Kidney glomerular epithelial cell (primary cell): ENCODE measurements around the gene RALB.
A peak's percentile ranks its signal among the peaks of the same experiment; 100 is the strongest.
"Not testable (repeated sequence)": the region's sequence is repeated elsewhere in the genome, so short reads cannot be mapped to it uniquely, and the experiment has no call there.

Experiments
- DNase-seq: peaks from one replicate; lab custom pipeline; 2025; lab: John Stamatoyannopoulos, UW

Gene RALB

DNA sequence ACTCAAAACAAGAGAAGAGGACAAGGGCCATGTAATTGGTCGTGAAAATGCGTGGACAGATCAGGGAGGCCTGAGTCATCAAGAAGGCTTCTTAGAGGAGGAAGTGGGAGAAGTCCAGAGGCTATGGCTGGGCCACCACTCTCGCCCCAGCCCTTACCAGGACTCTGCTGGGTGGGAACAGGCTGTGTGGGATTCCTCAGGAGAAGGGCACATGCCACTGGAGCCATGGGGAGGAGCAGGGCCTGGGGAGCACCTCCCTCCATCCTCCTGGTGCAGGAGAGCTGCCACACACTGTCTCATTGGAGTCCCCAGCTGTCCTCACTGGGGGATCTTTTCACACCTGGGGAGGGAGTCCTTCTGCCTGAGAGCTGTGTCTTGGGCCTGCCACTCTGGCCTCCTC is 9.4 kb upstream of the RALB start:
- DNase-seq, result no peak

DNA sequence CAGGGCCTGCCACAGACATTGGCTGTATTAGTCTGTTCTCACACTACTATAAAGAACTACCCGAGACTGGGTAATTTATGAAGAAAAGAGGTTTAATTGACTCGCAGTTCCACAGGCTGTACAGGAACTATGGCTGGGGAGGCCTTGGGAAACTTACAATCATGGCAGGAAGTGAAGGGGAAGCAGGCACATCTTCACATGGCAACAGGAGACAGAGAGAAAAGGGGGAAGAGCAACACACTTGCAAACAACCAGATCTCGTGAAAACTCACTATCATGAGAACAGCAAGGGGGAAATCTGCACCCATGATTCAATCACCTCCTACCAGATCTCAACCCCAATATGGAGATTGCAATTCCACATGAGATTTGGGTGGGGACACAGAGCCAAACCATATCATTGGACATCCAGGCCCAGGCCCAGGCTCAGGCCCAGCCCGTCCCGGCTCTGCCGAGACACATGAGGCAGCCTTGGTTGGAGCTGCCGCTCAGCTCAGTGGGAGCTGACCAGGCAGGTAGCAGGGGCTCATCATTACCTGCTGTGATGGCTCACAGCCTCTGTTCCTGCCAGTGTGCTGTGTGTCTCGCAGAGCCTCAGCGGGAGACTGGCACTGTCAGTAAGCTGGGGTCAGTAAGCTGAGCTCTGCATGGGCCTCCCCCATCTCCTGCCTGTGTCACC is 8.6 kb upstream of the RALB start:
- no peak for DNase-seq

DNA sequence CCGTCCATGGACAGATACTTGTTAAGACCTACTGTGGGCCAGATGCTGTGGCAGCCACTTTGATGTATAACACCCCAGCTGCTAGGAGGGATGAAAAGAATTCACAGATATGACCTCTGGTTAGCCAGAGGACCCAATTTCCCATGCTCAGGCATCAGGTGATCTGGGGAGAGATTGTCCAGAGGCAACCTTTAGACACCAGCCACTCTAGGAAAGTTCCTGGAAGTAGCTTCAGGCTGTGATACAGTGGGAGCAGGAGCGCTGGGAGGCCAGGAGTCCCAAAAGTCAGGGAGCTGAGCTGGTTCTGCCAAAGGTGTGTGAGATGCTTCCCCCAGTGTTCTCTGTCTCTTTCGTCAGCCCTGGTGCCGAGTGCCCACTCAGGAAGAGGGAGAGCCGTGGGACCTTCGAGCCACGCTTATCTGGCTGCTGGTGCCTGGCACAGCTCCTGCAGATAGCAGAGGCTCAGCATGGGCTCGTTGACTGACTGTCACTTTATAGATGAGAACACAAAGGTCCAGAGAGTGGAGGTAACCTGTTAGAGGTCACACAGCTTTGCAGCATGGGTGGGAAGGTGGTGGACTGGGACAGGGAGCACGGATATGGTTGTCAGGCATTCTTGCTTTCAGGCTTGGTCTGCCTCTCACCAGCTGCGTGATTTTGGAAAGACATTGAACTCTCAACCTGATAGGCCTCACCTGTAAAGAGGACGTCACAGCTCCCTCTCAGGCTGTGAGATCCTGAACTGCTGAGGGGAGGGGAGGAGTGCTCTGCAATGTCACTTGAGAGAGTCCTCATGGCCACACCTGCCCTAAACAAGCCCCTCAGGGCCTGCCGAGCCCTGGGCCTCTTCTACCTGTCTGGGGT is 7.8 kb upstream of the RALB start:
- no peak for DNase-seq

DNA sequence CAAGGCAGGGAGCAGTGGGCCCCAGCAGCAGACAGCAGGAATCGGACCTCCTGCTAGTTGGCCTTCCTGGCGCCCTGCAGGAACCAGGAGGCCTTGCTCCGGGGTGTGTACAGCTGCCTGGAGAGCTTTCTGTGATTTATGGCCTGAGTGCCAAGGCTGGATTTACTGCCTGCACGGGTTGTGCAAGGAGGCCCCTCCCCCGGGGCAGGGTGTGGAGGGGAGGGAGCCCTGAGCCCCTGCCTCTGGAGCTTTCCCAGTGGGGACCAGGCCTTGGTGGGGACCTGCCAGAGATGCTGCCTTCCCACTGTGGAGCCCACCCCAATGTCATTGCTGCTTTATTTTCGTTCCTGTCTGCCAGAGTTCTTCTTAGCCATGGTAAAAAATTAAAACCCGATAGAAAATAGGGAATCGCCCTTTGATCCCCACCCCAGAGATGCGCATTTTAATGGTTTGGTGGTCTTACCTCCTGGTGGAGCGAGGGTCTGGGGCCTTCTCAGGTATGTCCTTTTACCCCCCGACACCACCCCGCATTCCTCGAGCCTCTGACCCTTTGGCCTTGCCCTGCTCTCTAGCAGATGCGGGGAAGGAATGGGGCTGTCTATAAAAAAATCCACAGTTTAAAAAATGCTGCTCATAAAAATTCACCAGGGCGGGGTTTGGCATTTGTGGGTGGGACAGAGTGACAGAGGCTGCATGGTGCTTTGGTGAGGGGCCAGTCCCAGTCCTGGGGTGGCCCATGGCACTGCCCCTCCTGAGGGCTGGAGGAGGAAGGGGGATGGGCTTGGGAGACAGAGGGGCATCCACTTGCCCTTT is 6.9 kb upstream of the RALB start:
- DNase-seq, result no peak

DNA sequence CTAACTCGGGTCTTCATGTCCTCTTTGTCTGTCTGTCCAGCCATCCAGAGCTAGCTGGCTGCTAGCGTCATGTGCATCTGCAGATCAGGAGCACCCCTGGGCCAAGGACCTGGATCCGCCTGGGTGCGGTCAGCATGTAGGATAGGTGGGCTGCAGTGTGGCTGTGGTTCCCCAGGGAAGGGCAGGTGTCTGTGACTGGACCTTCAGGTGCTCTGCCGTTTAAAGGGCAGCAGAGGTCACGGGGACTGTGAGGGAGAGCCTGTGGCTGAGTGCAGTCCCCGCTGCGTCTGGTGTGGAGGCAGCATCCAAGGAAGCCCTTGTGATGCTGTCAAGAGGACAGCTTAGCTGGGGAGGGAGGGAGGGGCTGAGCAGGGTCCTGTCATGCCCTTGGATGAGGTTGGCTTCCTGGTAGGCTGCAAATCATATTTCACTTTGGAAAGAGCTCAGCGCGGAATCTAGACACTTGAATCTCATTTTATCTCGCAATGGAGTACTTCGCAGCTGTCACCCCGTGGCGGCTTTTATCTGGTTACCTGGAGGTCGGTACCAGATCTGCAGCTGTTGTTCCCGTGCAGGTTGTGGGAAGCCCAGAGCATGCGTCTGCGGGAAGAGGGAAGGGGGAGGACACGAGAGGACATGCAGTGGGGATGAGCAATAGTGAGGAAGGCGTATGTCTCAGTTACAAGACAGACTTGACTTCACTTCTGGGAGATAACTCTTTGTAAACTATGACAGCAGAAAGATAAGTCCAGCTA is 5.9 kb upstream of the RALB start:
- DNase-seq, result no peak

DNA sequence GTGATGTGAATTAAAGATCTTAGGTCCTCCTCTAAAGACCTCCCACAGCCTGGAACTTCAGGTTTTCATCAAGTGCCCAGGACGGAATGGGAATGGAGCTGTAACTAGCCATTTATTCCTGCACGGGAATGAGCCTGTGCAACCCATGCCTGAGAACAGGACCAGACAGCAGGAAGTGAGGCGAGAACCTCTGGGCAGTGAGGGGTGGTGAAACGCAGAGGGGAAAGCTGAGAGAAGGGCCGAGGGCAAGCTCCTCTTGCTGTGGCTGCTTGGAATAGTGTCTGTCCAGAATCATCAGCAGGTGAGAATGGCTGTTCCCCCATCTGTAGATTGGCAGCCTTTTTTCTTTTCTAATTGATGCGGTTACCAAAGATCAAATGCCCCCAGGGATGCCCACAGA is 4.8 kb upstream of the RALB start:
- DNase-seq, result no peak

DNA sequence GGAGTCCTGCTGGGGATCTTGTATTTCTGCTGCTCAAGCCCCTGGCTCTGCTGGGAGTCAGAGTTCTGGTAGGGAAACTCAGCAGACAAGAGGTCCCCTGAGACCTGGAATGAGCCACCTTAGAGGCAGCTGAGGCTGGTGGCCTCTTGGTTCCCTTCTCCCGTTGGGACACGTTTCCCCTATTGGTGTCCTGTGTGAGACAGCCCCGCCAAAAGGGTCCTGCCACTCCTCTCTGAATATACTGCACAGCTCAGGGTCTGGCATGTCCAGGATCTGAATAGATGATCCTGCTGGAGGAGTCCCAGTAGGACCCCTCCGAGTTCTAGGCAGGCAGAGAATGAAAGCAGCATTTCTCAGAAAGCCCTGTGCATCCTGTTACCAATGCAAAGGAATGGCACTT is 2.0 kb upstream of the RALB start:
- no peak for DNase-seq

DNA sequence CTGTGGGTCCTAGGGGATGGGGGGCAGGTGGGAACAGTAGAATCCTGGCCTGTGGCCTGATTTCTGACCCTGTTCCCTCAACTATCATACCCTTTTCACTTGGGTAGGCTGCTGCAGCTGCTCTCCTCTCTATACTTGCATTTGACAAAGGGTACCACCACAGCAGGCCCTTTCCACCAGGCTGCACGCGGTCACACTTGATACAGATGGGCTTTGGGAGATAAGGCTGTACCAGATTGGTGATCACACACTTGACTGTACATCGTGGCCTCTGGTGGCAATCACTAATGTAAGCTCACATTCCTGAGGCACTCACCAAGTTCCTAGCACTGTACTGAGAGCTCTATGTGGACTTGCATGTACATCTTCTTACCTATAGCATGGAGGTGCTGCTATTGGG is 1.6 kb upstream of the RALB start:
- no peak for DNase-seq

DNA sequence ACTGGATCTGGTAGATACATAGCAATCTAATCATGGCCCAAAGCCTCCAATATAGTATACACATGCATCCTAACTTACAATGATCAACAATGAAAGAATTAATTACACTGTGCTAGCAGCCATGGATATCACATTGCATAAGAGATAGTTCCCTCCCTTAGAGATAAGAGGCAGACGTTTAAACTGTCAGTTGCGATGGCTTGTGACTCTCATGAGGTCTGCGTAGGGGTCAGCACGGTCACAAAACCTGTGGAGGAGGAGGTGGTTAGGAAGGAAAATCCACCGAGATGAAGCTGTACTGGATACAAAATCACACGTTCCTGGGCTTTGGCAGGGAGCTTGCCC is 800 bp upstream of the RALB start:
- DNase-seq, result no peak

DNA sequence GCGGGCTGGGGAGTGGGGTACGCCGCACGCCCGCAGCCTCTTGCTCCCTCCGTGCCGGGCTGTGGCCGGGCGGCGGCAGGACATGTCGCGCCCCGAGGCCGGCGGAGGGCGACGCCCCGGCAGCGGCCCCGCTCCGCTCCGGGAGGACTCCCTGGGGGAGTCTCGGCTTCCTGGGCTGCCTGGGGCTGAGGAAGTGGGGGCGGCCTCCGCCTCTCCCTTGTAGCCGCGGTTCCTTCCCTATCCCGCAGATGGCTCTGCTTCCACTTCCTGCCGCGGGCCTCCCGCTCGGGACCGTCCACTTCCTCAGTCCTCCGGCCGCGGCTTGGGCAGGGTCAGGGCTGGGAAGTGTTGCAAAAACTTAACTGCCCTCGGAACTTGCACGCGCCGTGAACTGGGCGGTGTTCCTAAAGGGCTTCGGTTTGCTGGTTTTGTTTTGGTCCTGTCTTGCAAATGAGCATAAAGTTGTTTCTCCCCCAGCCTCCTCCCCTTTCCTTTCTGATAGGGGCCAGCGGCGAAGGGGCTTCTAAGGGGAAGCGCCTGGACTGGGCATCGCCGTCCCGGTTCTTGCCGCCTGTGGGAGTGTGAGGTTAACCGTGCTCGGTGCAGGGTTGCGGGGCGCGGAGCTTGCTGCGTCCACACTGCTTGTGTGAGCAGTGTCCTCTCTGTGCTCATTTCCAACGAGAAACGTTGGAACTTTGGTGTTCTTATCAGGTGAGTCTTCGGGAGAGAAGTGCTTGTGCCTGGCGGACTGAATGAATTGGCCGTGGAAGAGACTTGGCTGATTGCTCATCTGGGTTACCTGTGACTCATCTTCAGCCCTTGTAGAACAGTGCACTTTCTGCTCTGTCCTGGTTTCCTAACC is 600 bp downstream of the RALB start:
- DNase-seq, result peak; percentile 64

DNA sequence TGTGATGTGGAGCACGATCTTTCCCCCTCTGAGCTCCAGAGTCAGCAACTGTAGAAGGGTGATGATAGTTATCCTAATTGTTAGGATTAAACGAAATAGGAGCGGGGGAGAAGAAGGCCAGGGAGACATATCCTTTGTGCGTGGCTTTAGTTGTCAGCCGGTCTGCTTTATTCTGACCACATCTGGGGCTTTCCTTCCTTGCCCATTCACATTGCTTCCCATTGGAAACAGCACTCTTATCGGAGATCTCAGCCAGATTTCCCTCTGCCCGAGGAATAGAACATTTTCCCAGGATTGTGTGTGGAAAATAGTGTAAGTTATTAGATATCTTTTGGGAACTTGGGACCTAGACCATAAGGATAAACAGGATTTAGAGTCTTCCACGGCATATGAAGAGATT is 1.5 kb downstream of the RALB start:
- no peak for DNase-seq

DNA sequence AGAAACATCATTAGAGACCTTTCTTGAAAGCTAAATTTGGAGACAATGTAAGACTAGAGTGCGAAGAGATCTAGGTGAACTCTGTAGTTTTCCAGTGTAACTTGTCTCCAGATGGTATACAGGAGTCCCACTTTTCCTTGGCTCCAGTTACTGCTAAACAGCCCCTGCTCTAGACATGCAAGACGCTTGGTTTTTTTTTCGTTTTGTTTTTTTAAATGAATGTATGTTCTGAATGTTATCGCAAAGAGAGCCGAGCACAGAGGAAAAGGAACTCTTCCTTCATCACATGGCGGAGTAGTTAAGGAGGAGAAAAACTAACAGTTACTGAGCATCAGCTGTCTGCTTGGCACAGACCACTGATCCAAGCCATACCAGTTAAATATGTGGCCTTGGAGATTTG is 2.4 kb downstream of the RALB start:
- no peak for DNase-seq

DNA sequence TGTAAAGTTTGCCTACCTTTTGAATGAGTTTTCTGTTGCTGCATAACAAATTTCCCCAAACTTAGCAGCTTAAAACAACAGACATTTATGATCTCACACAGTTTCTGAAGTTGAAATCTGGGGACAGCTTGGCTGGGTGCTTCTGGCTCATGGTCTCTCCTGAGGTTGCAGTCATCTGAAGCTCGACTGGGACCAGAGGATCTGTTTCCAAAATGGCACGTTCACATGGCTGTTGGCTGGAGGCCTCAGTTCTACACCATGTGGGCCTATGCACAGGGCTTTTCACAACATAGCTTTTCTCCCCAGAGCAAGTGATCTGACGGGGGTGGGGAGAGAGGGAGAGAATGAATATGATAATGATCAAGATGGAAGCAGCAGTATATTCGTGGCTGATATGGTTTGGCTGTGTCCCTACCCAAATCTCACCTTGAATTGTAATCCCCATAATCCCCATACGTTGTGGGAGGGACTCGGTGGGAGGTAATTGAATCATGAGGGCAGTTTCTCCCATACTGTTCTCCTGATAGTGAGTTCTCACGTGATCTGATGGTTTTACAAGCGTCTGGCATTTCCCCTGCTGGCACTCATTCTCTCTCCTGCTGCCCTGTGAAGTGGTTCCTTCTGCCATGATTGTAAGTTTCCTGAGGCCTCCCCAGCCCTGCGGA is 3.5 kb downstream of the RALB start:
- no peak for DNase-seq

DNA sequence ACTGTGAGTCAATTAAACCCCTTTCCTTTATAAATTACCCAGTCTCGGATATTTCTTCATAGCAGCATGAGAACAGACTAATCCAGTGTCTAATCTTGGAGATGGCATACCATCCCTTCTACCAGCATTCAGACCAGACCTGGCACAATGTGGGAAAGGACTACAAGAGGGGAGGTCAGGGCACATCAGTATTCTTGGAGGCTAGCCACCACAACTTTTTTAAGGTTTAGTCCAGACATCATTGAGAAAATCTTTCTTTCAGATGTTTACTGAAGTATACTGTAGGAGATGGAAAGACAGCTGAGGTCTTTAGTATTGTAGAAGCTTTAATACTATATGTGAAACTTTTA is 4.0 kb downstream of the RALB start:
- DNase-seq, result no peak

DNA sequence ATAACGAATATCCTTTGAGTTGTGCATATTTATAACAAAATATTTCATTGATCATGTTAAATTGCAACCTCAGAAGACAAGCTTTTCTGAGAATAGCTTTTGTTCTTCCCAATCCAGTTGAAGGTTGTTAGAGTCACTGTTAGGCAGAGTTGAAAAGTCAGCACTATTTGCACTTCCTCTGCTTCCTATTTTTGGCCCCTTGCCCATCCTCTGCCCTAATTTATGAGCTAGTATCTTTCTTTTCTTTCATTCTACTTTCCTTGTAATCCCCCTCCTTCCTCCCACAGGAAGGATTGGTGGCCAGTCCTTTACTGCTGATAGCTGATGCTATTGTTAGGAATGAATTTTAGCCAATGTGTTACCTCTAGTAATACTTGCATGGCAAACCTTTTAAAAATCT is 4.9 kb downstream of the RALB start:
- peak; percentile 1 for DNase-seq

DNA sequence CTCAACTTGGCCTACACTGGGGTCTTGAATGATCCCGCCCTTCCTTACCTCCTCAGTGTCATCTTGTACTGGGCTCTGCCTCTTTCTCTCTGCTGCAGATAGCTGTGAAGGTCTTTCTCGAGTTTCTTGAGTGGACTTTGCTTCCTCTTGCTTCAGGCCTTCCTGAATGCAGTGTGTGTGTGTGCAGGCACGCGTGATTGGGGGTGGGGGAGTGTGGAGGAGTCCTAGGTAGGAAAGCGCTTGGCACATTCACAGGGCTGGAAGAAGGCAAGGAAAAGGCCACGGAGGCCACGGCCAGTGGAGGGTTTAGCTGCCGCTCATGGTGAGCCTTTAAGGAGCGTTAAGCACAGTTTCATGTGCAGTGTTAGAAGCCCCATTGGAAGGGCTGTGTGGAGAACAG is 5.5 kb downstream of the RALB start:
- DNase-seq, result no peak

DNA sequence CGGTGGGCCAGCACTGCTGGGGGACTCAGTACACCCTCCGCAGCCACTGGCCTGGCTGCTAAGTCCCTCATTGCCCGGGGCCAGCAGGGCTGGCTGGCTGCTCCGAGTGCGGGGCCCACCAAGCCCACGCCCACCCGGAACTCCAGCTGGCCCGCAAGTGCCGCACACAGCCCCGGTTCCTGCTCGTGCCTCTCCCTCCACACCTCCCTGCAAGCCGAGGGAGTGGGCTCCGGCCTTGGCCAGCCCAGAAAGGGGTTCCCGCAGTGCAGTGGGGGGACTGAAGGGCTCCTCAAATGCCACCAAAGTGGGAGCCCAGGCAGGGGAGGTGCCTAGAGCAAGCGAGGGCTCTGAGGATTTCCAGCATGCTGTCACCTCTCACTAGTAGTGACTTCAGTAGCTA is 7.3 kb downstream of the RALB start:
- not testable (repeated sequence) for DNase-seq

DNA sequence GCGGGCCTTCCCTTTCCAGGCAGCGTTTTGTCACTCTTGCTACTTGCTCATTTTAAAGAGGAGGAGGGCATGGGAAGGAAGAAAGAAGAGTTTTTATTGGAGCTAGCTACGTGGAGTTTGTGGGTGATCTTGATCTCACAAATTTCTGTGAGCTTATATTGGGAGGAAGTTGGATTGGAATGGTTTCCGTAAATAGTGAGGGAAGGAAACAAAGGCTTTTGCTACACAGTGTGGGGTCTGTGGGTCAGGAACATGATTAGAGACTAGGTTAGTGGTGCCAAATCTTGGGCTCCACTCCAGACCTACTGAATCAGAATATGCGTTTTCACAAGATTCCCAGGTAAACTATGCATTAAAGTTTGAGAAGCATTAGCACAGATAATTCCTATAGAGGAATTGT is 8.1 kb downstream of the RALB start:
- DNase-seq, result no peak

DNA sequence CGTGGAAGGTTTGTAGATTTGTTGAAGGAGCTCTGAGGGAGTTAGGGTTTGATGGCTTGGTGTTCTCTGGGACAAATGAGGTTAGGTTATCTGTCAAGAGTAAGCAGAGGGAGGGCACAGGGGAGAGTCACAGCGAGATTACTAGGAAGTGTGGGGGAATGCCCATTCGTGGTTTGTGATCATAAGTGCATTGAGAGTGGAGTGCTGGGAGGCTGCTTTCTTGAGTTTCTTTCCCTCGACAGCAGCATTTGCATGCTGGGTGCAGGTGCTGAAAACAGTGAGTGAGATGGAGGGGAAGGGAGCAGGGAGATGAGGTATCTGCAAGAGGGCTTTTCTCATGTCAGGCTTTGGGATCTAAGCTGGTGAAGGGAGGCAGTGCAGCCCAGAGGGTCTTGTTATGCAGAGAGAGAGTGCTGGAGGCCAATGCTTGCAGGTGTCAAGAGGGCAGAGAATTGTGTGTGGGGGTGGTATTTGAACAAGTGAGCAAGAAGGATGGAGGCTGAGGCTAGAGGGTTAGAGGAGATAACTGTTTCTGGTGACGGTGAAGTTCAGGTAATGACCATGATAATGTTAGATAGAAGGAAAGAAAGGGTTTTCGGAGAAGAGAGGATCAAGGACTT is 8.8 kb downstream of the RALB start:
- no peak for DNase-seq

DNA sequence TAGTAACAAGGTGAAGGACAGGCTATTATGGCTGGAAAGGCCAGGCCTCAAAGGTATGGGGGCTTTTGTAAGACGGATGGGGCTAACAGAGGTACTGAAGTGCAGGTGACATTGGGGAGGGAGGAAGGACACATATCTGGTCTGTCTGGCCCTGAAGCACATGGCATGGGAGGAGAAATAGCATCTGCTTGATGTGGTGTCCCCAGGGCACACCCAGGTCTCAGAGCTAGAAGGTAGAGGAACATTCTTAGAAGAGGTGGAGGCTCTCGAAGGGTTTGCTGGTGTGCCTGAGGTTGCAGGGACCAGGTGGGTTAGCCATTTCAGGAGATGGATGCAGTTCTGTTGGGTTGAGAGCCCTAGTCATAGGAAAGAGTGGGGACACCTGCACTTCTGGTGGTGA is 9.5 kb downstream of the RALB start:
- no peak for DNase-seq
